ENCODE results near the gene CACNA1E. TPM values are rescaled to one million over a fixed set of nuclear protein-coding genes. Genes with fewer than 3 reads are reported as not detected.

The CACNA1E gene
- total RNA-seq, 3 donors from 2014 or later (not counting 1 experiment from before 2014, with no cell fraction given): 0.40 TPM; not detected in 2

DNA sequence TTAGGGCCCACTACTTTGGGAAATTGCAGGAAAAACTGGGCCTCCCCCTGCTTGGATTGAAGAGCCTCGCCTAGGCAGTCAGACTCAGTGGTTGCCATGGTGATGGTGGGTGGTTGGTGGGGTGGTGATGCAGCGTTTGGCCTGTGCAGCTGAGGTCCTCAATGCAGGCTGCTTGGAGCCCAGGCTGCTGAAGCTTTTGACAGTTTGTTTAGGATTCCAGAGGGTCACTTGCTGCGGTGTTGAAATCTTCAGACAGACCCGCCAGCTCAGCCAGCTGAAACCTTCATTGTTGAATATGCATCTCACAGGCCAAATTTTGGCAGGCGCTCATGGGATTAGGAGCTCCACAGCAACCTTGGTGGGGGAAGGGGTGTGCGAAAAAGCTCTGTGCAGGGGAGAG lies 67.9 kb downstream of the CACNA1E start:
- no peaks in the 10 kb centered on the region for H3K36me3 ChIP-seq (ENCODE audit: control insufficient read depth, insufficient read depth, low read length)
- intact Hi-C loops (cut with micrococcal nuclease): no loop called here
- peaks cover 4 to 8% of the 10 kb centered on the region in 2 donors for H3K27me3 Mint-ChIP-seq (ENCODE audit: low read depth in 2 of 2)
- no peak overlapping the region for H3K27ac Mint-ChIP-seq
- H3K27me3 ChIP-seq (ENCODE audit: control insufficient read depth, insufficient read depth, low read length): no peaks in the 10 kb centered on the region
- H3K4me1 Mint-ChIP-seq: no peaks in the 10 kb centered on the region
- H3K36me3 Mint-ChIP-seq: no peaks in the 10 kb centered on the region
- H3K9me3 ChIP-seq (ENCODE audit: control insufficient read depth, insufficient read depth, low read length): no peaks in the 10 kb centered on the region
- H3K4me3 ChIP-seq (ENCODE audit: low read length): no peak overlapping the region
- no peaks in the 10 kb centered on the region for H3K9me3 Mint-ChIP-seq
- H3K4me3 Mint-ChIP-seq: no peak overlapping the region
- 59% methylated on average over 6 of the region's 6 CpGs for WGBS (ENCODE audit: insufficient coverage)
- H3K27ac ChIP-seq (ENCODE audit: low read length): no peak overlapping the region
- no peaks in the 10 kb centered on the region for H3K4me1 ChIP-seq (ENCODE audit: control insufficient read depth, insufficient read depth, low read length)
- DNase-seq (no peak), ATAC-seq (no peak)
- TF ChIP-seq, protein P1, sequence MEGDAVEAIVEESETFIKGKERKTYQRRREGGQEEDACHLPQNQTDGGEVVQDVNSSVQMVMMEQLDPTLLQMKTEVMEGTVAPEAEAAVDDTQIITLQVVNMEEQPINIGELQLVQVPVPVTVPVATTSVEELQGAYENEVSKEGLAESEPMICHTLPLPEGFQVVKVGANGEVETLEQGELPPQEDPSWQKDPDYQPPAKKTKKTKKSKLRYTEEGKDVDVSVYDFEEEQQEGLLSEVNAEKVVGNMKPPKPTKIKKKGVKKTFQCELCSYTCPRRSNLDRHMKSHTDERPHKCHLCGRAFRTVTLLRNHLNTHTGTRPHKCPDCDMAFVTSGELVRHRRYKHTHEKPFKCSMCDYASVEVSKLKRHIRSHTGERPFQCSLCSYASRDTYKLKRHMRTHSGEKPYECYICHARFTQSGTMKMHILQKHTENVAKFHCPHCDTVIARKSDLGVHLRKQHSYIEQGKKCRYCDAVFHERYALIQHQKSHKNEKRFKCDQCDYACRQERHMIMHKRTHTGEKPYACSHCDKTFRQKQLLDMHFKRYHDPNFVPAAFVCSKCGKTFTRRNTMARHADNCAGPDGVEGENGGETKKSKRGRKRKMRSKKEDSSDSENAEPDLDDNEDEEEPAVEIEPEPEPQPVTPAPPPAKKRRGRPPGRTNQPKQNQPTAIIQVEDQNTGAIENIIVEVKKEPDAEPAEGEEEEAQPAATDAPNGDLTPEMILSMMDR (IDR thresholded peaks at IDR 0.05): no peak

DNA sequence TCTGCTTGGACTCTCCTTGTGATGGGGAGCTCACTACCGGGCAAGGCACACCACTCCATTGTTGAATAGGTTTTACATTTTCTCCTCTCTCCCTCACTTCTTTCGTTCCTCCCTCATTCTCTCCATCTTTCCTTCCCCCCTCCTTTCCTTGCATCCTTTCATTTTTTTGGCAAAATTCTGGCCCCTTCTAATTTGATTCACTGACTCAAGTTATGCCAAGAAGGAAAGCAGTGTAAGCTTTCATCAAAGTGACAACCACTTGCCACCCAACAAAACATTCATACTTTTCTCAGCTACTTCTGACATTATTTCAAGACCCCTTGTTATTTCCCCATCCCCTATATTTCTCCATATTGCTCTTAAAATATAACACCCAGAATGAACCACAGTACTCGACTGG lies 68.4 kb downstream of the CACNA1E start:
- H3K4me1 Mint-ChIP-seq: no peaks in the 10 kb centered on the region
- H3K9me3 Mint-ChIP-seq: no peaks in the 10 kb centered on the region
- H3K27me3 Mint-ChIP-seq (ENCODE audit: low read depth in 2 of 2): peaks cover 4 to 8% of the 10 kb centered on the region in 2 donors
- no peaks in the 10 kb centered on the region for H3K36me3 Mint-ChIP-seq
- H3K4me3 Mint-ChIP-seq: no peak overlapping the region
- intact Hi-C loops (cut with micrococcal nuclease): no loop called here
- ATAC-seq (no peak), DNase-seq (no peak)
- H3K27ac Mint-ChIP-seq: no peak overlapping the region
- no peaks in the 10 kb centered on the region for H3K4me1 ChIP-seq (ENCODE audit: control insufficient read depth, insufficient read depth, low read length)
- H3K27me3 ChIP-seq (ENCODE audit: control insufficient read depth, insufficient read depth, low read length): no peaks in the 10 kb centered on the region
- H3K4me3 ChIP-seq (ENCODE audit: low read length): no peak overlapping the region
- 68% methylated on average over 3 of the region's 3 CpGs for WGBS (ENCODE audit: insufficient coverage)
- H3K9me3 ChIP-seq (ENCODE audit: control insufficient read depth, insufficient read depth, low read length): no peaks in the 10 kb centered on the region
- no peaks in the 10 kb centered on the region for H3K36me3 ChIP-seq (ENCODE audit: control insufficient read depth, insufficient read depth, low read length)
- TF ChIP-seq, protein P1 (IDR thresholded peaks at IDR 0.05): no peak
- H3K27ac ChIP-seq (ENCODE audit: low read length): no peak overlapping the region

DNA sequence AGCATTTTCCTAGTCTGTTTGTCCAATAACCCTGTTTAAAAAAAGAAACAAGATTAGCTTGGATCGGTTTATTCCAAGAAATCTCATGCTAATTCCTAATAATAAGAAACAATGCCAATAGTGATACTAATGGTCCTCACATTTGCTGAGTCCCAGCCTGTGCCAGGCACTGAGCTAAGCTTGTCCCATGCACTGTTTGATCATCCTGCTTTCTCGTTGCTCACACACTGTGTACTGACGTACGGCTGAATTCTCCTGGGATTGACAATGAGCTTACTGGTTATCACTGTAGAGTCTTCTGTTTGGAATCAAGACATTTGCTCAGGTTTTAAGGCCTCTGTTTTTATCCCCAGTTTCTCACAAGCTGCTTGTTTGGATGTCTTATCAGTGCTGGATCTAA lies 71.1 kb downstream of the CACNA1E start:
- Mint-ChIP-seq H3K4me1 (no peaks in the 10 kb centered on the region), H3K36me3 (no peaks in the 10 kb centered on the region), H3K27me3 (ENCODE audit: low read depth in 2 of 2) (peaks cover 0 to 2% of the 10 kb centered on the region in 2 donors), H3K9me3 (no peaks in the 10 kb centered on the region), H3K27ac (no peak overlapping the region), H3K4me3 (no peak overlapping the region)
- no peaks in the 10 kb centered on the region for H3K36me3 ChIP-seq (ENCODE audit: control insufficient read depth, insufficient read depth, low read length)
- 76% methylated on average over 4 of the region's 4 CpGs for WGBS (ENCODE audit: insufficient coverage)
- H3K4me1 ChIP-seq (ENCODE audit: control insufficient read depth, insufficient read depth, low read length): no peaks in the 10 kb centered on the region
- no peaks in the 10 kb centered on the region for H3K9me3 ChIP-seq (ENCODE audit: control insufficient read depth, insufficient read depth, low read length)
- H3K27me3 ChIP-seq (ENCODE audit: control insufficient read depth, insufficient read depth, low read length): no peaks in the 10 kb centered on the region
- intact Hi-C loops (cut with micrococcal nuclease): no loop called here
- no peak overlapping the region for H3K4me3 ChIP-seq (ENCODE audit: low read length)
- TF ChIP-seq, protein P1 (IDR thresholded peaks at IDR 0.05): no peak
- ATAC-seq (no peak), DNase-seq (no peak)
- no peak overlapping the region for H3K27ac ChIP-seq (ENCODE audit: low read length)

DNA sequence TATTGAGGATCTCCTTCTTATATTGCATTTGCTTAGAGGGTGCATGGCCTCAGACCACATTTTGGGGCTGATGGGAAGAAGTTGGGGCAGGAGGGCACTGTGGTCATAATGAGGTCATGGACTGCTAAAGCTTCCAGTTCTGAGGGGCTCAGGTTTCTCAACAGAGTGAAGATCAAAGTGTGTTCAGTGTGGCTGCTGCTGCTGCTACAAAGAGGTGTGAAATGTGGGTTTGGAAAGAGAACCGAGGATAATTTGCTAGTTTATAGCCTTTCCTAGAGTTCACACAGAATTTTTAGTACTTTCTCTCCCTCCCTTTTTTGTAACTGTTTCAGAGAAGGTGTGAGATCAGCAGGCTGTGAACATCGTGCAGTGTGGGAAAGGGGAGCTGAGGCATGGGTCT lies 73.3 kb downstream of the CACNA1E start:
- H3K9me3 Mint-ChIP-seq: no peaks in the 10 kb centered on the region
- WGBS (ENCODE audit: insufficient coverage): 0% methylated on average over 1 of the region's 2 CpGs
- intact Hi-C loops (cut with micrococcal nuclease): no loop called here

More for the DNA sequence above, 73.3 kb downstream of the CACNA1E start:
- Histone ChIP-seq H3K27me3 (ENCODE audit: control insufficient read depth, insufficient read depth, low read length) (no peaks in the 10 kb centered on the region), H3K9me3 (ENCODE audit: control insufficient read depth, insufficient read depth, low read length) (no peaks in the 10 kb centered on the region), H3K4me1 (ENCODE audit: control insufficient read depth, insufficient read depth, low read length) (no peaks in the 10 kb centered on the region), H3K4me3 (ENCODE audit: low read length) (no peak overlapping the region), H3K27ac (ENCODE audit: low read length) (no peak overlapping the region), H3K36me3 (ENCODE audit: control insufficient read depth, insufficient read depth, low read length) (no peaks in the 10 kb centered on the region)
- TF ChIP-seq, protein P1 (IDR thresholded peaks at IDR 0.05): no peak
- H3K27me3 Mint-ChIP-seq (ENCODE audit: low read depth in 2 of 2): no peaks in the 10 kb centered on the region
- no peaks in the 10 kb centered on the region for H3K4me1 Mint-ChIP-seq
- ATAC-seq: peak in 1 of 3 donors; percentile 21
- DNase-seq: no peak
- no peak overlapping the region for H3K4me3 Mint-ChIP-seq
- H3K36me3 Mint-ChIP-seq: no peaks in the 10 kb centered on the region
- no peak overlapping the region for H3K27ac Mint-ChIP-seq

Measured in natural killer cell (primary cell).